Fibroblast of skin of left biceps (primary cell): ENCODE data around the gene DOCK4.
"Not testable (repeated sequence)": the region's sequence is repeated elsewhere in the genome, so short reads cannot be mapped to it uniquely, and the experiment has no call there.

Source experiments
- DNase-seq, 2 experiments: peaks; one replicate each; pipeline ENCODE4 v3.0.0-alpha.2; 2013; ENCODE audit warnings: low read depth in 2 of 2

DOCK4 gene, protein sequence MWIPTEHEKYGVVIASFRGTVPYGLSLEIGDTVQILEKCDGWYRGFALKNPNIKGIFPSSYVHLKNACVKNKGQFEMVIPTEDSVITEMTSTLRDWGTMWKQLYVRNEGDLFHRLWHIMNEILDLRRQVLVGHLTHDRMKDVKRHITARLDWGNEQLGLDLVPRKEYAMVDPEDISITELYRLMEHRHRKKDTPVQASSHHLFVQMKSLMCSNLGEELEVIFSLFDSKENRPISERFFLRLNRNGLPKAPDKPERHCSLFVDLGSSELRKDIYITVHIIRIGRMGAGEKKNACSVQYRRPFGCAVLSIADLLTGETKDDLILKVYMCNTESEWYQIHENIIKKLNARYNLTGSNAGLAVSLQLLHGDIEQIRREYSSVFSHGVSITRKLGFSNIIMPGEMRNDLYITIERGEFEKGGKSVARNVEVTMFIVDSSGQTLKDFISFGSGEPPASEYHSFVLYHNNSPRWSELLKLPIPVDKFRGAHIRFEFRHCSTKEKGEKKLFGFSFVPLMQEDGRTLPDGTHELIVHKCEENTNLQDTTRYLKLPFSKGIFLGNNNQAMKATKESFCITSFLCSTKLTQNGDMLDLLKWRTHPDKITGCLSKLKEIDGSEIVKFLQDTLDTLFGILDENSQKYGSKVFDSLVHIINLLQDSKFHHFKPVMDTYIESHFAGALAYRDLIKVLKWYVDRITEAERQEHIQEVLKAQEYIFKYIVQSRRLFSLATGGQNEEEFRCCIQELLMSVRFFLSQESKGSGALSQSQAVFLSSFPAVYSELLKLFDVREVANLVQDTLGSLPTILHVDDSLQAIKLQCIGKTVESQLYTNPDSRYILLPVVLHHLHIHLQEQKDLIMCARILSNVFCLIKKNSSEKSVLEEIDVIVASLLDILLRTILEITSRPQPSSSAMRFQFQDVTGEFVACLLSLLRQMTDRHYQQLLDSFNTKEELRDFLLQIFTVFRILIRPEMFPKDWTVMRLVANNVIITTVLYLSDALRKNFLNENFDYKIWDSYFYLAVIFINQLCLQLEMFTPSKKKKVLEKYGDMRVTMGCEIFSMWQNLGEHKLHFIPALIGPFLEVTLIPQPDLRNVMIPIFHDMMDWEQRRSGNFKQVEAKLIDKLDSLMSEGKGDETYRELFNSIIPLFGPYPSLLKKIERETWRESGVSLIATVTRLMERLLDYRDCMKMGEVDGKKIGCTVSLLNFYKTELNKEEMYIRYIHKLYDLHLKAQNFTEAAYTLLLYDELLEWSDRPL (N-terminal part only)

DNA sequence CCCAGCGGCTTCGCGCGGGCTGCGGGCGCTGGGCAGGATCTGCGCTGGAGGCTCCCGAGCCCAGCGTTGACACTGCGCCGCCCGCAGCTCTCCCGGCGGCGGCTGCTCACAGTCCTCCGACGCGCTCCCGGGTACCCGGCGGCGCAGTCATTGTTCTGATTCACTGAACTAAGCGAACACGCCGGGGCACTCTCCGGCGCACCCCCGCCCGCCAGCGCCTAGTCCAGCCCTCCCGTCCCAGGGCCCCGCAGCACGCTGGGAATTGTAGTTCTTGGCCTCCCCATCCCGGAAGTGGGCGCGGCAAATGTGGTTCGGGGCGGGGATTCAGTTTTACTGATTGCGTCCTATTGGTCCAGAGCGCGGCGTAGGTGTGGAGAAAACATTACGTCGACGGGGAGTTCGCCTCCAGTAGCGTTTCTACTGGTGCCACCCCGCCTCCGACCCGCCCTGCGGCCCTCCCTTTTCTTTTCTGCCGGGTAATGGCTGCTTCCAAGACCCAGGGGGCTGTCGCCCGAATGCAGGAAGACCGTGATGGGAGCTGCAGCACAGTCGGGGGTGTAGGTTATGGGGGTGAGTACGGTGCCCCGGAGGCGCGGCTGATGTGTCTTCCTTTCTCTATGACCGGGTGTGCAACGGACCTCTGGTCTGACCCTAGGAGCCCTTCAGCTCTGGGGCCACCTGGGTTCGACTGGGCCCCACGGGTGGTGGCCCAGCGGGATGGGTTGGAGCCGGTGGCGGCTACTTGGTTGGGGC lies at the start of gene DOCK4, which contains the start of gene ZNF277:
TSS of gene DOCK4 (minus strand) at position 162 of the 753 bp plus-strand sequence. CDS start 261 bp downstream, outside the sequence.
TSS of gene ZNF277 (plus strand) at position 458 of the 753 bp plus-strand sequence. CDS start at position 480, 22 bp downstream.
- DNase-seq, result peak; percentile 98

DNA sequence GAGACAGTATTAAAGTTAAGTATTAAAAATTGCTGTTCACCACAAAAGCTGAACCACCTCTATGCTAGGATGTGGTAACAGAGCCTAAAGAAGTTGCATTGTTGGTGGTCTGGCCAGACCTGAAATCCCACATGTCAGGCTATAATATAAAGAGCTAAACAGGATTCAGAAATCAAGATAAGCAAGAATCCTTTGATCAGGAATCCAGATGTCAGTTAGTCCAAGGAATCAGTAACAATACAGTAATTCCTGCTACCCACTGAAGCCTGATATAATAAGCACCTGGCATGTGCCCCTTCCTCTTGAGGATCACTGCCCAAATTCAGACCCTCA lies 49.2 kb upstream of the DOCK4 start:
- no peak for DNase-seq

DNA sequence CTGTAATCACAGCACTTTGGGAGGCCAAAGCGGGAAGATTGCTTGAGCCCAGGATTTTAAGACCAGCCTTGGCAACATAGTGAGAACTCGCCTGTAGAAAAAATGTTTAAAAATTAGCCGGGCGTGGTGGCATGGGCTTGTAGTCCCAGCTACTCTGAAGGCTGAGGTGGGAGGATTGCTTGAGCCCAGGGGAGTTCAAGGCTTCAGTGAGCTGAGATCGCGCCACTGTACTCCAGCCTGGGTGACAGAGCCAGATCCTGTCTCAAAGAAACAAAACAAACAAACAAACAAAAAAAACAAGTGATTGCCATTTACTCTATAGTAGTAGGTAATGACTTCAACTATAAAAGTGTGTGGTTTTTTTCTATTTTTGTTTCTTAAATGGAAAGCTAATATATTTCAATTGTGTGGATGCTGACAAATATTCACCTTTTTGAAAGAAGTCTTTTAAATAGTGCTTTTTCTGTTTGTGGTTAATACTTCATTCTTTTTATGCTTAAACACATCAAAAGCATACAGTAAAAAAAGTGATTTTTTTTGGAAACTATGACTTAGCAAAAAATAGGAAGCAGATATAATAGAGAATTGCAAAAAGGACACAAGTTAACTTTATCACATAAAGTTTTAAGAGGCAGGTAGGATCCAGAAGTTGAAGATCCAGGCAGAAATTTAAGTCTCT lies 48.6 kb upstream of the DOCK4 start:
- no peak for DNase-seq

DNA sequence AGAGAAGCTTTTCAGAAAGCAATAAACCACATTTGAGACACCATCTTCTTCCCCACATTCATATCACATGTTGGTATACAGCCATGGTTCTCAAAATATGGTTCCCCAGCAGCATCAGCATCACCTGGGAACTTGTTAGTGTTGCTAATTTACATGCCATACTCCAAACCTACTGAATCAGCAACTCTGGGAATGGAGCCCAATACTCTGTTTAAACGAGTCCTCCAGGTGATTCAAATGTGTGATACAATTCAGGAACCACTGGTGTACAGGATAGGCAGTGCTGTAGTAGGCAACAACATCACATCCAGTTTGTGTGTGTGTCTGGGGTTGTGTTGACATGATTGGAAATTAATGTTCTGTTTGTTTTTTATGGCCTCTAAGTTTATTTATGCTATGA lies 48.0 kb upstream of the DOCK4 start:
- no peak for DNase-seq

DNA sequence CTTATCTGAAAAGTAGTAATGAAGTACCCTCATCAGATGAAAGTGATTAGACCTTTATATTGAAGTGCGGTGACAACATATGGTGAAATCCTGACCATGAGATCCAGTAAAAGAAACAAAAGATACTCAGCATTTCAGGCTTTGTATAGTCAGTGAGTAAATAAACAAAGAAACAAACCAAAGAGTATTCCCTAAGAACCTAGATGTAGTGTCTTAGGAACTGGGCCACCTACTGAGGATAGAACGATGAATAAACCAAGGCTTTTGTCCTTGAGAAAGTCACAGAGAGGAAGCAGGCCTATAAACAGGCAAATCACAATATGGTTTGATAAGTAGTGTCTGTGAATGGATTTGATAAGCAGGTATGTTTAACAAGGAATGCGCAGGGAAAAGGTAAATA lies 46.5 kb upstream of the DOCK4 start:
- DNase-seq, result no peak

DNA sequence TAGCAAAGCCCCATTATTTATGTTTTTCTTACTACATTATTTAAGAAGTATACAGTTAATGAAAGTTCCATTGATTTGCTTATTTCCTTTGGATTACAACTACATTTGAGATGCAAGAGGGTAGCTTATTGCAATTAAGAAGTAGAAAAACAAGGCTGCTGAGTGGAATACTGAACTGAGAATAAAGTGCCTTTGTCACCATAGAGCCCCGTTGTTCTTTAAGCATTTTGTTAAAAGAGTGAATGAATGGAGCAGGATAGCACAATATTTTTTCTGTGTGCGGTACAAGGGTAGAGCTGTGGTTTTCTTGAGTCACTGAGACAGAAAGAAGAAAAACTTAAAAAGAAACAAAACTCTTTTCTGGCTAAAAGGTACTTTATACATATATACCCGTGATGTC lies 45.9 kb upstream of the DOCK4 start:
- DNase-seq, result no peak

DNA sequence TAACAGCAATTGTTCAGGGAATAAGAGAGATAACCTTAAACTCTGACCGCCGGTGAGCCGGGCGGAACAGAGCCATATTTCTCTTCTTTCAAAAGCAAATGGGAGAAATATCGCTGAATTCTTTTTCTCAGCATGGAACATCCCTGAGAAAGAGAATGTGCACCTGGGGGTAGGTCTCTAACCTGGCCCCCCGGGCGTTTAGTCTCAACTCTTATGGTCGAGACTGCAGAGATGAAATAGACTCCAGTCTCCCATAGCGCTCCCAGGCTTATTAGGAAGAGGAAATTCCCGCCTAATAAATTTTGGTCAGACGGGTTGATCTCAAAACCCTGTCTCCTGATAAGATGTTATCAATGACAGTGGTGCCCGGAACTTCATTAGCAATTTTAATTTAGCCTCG lies 43.8 kb upstream of the DOCK4 start:
- not testable (repeated sequence) for DNase-seq

DNA sequence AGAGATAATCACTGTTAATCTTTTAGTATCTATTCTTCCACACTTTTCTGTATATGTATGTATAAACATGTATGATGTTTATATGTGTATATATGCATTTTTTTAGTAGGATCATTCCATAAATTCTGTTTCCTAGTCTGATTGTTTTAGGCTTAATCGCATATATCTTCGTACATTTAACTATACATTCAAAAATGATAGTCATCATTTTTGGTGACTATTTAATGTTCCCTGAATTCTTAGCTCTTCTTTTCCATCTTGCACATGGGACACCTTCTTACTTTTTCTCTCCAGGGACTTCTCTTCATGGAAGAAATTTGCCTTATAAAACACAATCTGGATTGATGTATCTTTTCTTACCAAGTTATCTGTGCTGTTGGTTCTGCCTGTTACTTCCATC lies 42.4 kb upstream of the DOCK4 start:
- no peak for DNase-seq

DNA sequence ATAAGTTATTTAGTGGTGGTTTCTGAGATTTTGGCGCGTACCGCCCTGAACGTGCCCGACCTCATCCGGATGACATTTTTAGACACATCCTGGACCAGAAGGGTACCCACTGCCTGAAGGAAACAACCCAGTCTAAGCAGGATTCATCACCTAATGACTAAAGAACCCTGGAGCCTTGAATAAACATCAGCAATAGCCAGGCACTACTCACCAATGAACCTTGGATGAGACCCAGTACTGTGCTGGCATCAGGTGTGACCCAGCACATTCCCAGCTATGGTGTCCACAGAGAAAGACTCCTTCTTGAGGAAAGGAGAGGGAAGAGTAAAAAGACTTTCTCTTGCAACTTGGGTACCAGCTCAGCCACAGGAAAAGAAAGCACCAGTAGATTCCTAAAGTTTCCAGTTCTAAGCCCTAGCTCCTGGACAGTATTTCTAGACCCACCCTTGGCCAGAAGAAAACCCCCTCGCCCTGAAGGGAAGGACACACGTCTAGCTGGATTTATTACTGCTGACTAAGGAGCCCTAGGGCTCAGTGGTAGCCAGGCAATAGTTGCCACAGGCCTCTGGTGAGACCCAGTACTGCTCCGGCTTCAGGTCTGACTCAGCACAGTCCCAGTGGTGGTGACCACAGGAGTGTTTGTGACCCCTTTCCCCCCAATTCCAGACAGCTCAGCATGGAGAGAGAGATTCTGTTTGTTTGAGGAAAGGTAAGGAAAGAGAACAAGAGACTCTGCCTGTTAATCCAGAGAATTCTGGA lies 32.8 kb upstream of the DOCK4 start:
- DNase-seq, result no peak

DNA sequence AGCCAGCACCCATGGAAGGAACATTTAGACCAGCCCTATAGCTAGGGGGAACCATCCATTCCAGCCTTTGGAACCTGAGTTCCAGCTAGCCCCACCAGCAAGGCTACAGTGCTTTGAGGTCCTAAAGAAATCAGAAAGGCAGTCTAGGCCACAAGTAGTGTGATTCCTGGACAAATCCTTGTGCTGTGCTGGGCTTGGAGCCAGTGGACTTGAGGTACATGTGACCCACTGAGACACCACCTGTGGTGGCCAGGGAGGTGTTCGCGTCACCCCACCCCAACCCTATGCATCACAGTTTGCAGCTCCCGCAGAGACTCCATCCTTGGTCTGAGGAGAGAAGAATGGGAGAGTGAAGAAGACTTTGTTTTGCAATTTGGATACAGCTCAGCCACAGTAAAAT lies 32.1 kb upstream of the DOCK4 start:
- no peak for DNase-seq

DNA sequence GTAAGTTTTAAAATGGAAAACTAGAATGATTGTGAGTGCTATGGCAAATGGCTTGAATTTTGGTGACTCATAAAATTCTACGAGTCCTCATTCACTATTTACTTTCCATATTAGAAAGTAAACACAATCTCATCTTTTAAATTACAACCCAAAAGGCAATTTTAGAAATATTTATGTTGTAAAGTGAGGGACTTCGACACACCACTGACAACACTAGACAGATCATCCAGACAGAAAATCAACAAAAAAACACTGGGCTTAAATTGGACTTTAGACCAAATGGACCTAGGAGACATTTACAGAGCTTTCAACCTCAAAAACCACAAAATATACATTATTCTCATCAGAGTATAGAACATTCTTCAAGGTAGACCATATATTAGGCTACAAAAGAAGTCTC lies 30.4 kb upstream of the DOCK4 start:
- no peak for DNase-seq

DNA sequence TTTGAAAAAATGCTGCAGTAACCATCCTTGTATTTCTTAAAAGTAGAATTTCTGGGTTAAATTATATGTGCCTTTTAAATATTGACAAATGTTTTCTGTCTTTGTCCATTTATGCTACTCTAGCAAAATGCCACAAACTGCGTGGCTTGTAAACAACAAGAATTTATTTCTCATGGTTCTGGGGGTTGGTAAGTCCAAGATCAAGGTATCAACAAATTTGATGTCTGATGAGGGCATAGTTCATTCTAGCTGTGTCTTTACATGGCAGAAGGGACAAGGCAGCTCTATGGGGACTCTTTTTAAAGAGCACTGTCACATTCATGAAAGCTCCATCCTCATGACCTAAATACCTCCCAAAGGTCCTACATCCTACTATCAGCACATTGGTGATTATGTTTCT lies 27.9 kb upstream of the DOCK4 start:
- no peak for DNase-seq

DNA sequence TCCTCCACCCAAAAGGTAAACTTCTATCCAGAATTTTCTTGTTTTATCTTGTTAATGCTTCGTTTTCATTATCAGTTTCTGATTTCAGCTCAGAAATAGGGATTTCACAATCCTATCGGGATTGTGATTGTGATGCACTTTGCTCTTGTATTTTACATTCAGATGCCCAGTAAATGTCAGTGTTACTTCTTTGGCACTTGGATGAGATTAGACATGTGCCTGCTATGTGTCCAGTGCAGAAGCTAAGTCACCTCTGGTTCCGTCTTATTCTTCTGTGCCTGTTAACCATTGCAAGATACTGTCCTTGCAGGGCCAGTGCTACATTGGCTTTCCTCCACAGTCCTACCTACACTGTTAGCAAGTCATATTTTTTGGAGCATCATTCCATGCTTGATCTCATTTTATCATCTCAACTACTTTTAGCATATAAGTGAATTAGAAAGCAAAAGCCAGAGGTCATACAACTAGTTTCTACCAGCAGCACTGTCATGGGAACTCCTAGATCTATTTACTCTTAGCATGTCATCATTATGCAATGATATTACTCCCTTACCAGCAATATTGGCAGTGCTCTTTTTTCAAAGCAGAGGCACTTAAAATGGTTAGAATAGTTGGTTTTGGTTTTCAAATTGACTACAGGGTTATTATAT lies 27.0 kb upstream of the DOCK4 start:
- no peak for DNase-seq

DNA sequence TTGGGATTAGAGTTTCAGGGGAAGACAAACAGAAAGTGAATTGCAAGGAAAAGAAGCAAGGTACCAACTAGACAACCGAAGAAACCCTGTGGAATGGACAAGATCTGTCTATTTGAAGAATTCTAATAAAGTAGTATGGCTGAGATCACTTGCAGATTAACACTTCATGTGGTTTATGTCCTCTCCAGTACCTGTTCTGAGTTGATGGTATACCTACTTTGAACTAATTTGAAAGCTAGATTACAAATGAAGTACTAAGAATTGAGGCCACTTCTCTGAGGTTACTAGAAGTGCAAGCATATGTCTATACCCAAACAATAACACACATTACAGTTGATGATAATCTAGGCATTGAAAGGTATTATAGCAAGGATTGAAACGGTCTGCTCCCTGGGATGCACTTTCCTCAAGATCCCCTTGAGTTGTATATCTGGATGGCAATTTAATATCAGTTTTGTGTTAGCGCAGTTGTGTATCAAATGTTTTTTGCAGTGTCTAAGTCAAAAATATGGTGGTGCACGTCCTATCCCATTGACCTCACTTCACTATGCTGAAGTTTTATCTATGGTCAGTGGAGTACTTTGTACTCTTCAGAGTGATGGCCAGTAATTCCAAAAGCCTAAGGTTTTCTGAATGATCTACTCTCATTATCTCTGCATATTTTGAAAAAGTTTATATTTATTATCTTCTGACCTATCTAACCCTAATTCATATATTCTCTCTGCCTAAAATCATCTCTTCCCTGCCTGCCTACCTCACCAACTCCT lies 26.2 kb upstream of the DOCK4 start:
- no peak for DNase-seq

DNA sequence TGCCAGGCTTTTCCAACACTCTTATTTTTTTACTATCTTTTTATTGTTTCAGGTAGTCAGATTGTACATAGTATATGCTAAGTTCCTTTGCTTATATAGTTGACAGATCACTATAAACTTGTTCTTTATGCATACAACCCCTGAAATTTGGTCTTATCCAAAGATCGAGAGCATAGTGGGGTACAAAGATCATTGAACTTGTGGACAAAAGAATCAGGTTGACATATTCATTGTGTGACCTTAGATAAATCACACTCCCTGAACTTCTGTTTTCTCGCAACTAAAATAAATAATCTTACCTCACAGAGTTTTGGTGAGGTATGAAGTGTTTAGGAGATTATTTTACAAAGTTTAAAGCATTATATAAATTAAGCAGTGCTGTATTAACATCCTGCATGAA lies 22.4 kb upstream of the DOCK4 start:
- DNase-seq, result no peak

DNA sequence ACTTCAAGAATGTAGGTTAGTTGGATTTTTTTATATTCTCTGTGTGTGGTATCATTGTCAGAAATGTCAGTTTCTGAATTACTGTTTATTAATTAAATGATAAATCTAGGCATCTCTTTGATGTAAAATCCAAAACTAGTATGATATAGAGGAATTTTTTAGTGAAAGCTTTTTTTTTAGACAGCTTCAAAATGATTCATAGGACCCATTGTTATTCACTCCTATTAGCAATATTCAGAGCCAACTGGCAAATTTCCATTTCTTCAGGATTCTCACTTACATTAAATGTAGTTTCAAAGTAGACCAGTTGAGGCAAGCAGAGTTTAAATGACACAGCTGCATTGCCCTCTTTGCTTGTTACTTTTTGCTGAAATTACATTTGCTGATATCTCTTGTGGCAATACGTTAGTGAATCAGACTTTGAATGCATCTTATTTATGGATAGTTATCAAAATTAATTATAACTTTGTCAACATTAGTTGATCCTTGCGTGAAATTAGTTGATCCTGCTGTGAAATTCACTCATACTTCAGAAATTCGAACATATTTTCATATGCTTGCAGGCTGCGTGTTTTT lies 20.6 kb upstream of the DOCK4 start:
- DNase-seq, result no peak

DNA sequence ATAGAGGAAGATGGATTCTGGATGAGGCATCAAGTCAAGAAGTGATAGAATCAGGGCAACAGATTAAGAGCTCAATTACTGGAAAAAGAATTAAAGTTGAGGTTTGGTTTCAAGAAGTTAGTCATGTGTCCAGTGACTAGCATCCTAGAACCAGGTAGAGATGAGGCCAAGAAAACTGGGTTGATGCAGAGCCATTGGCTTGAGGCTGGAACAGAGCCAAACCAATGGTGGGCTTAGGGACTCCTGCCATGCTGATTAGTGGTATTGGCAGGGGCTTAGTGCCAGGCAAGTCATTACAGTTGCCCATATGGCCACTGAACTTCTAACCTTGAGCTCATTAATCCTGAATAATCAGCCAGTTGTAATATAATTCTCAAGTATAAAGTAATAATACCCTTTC lies 18.8 kb upstream of the DOCK4 start:
- no peak for DNase-seq

DNA sequence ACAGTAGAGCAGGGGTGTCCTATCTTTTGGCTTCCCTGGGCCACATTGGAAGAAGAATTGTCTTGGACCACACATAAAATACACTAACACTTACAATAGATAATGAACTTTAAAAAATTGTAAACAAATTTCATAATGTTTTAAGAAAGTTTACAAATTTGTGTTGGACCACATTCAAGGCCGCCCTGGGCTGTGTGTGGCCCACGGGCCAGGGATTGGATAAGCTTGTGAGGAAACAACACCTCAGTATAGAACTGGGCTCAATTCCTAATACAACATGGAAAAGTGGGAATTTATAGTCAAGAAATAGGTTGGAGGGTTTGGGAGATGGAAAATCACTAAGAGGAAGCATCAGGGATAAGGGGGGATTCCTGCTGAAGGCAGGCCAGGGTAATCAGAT lies 18.0 kb upstream of the DOCK4 start:
- no peak for DNase-seq
